ENCODE results near the gene DLG2.

DNA sequence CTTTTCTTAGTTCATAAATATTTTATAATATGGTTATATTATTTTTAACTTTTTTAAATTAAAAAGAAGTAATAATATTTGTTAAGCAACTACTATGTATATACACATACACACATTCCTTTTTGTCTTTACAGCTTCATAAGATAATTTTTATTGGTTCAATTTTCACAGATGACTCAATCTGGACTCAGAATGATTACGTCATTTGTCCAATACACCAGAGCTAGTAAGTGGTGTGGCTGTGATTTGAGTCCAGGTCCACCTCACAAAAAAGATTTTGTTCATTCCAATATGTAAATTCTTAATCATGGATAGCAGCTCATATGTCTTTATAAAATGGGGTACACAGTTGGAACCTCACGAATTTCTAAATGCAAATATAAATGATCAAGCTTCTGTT, 1014.5 kb downstream of the DLG2 start:
- TF ChIP-seq SIN3A (IDR thresholded peaks at IDR 0.05; ENCODE audit: borderline replicate concordance, insufficient read depth, low read length) (no peak), TAF1 (IDR thresholded peaks at IDR 0.05; ENCODE audit: borderline replicate concordance, insufficient read depth, low read length) (no peak)
- TF ChIP-seq, protein P1, sequence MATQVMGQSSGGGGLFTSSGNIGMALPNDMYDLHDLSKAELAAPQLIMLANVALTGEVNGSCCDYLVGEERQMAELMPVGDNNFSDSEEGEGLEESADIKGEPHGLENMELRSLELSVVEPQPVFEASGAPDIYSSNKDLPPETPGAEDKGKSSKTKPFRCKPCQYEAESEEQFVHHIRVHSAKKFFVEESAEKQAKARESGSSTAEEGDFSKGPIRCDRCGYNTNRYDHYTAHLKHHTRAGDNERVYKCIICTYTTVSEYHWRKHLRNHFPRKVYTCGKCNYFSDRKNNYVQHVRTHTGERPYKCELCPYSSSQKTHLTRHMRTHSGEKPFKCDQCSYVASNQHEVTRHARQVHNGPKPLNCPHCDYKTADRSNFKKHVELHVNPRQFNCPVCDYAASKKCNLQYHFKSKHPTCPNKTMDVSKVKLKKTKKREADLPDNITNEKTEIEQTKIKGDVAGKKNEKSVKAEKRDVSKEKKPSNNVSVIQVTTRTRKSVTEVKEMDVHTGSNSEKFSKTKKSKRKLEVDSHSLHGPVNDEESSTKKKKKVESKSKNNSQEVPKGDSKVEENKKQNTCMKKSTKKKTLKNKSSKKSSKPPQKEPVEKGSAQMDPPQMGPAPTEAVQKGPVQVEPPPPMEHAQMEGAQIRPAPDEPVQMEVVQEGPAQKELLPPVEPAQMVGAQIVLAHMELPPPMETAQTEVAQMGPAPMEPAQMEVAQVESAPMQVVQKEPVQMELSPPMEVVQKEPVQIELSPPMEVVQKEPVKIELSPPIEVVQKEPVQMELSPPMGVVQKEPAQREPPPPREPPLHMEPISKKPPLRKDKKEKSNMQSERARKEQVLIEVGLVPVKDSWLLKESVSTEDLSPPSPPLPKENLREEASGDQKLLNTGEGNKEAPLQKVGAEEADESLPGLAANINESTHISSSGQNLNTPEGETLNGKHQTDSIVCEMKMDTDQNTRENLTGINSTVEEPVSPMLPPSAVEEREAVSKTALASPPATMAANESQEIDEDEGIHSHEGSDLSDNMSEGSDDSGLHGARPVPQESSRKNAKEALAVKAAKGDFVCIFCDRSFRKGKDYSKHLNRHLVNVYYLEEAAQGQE (IDR thresholded peaks at IDR 0.05; ENCODE audit: insufficient read depth in 1 of 2, low read depth in 2 of 2, low read length in 2 of 2) = no peak
